Neural cell (in vitro differentiated cells): ENCODE data around the gene CUBN.

Source experiments
- CTCF ChIP-seq: fragments of 450-650 bp; IDR thresholded peaks from 2 replicates; pipeline ENCODE4 v1.5.1; 2014; ENCODE audit warnings: antibody characterized with exemption, mild to moderate bottlenecking, moderate library complexity; ENCODE audit not compliant: poor library complexity, severe bottlenecking
- MXI1 ChIP-seq: fragments of 450-650 bp; conservative IDR thresholded peaks from 2 replicates; pipeline ENCODE4 v1.6.1; 2014; ENCODE audit warnings: antibody characterized with exemption, mild to moderate bottlenecking; ENCODE audit not compliant: poor library complexity, severe bottlenecking
- POLR2AphosphoS5 ChIP-seq: IDR thresholded peaks from 2 replicates; pipeline ENCODE4 v1.6.1; 2012
- REST ChIP-seq: IDR thresholded peaks from 2 replicates; pipeline ENCODE4 v1.6.1; 2012; ENCODE audit warnings: borderline replicate concordance

- TF ChIP-seq CTCF (no peak), POLR2AphosphoS5 (no peak), MXI1 (no peak), REST (no peak)
These were observed 242.0 kb downstream of the CUBN start for GRCh38 chr10:16887565-16887964.
